Activated CD4-positive, alpha-beta T cell treated with anti-CD3 and anti-CD28 coated beads for 4 hours (primary cell): ENCODE results near the gene MYEF2.

ENCODE experiments used
- DNase-seq, 2 donors: peaks; one replicate each; pipeline ENCODE4 v3.0.0-alpha.2; 2020

The MYEF2 gene

GRCh38 chr15:48086133-48086532, 92.0 kb downstream of the MYEF2 start:
- no peak for DNase-seq

GRCh38 chr15:48085591-48085930, 92.5 kb downstream of the MYEF2 start:
- DNase-seq: no peak

- DNase-seq: no peak
These were observed 93.1 kb downstream of the MYEF2 start for GRCh38 chr15:48084759-48085590.
